SK-N-SH (cell line): ENCODE measurements around the gene ZBTB3. TPM values are rescaled to one million over a fixed set of nuclear protein-coding genes. Genes with fewer than 3 reads are reported as not detected.

Experiments
- CTCF ChIA-PET: fragments of 300-600, 350-600 bp; formaldehyde crosslinking; extraction: SDS; loops from one replicate; lab custom pipeline; 2021; lab: Yijun Ruan, JAX
- POLR2A ChIA-PET: fragments of 350-600 bp; sonication (Branson Sonifier 250); formaldehyde crosslinking; extraction: SDS; loops from one replicate; lab custom pipeline; 2020; ENCODE audit warnings: antibody characterized with exemption, inconsistent platforms; lab: Yijun Ruan, JAX
- DNase-seq: peaks from one replicate; pipeline ENCODE4 v3.0.0; 2012
- H2AFZ ChIP-seq: fragments of 200-600 bp; sonication (generic); 2 replicates; pipeline ENCODE4 v1.8.1; 2016; ENCODE audit warnings: antibody characterized with exemption, mild to moderate bottlenecking, low read depth
- H3F3A ChIP-seq: fragments of 200-600 bp; sonication (generic); replicated peaks from 2 replicates; pipeline ENCODE3; 2016; ENCODE audit warnings: antibody characterized with exemption, mild to moderate bottlenecking; ENCODE audit not compliant: insufficient read depth
- H3K27ac ChIP-seq, 2 experiments: fragments of 200-500 bp in 1 of 2; fragments of 200-600 bp in 1 of 2; sonication (Bioruptor generic) in 1 of 2; sonication (generic), shearing (Covaris generic) in 1 of 2; 2 replicates each; pipeline versions ENCODE4 v1.5.1 to v1.6.1; 2014 to 2016; ENCODE audit warnings: low read depth in 2 of 2, inconsistent platforms in 1 of 2, low read length in 1 of 2, mild to moderate bottlenecking in 1 of 2, mixed read lengths in 1 of 2
- H3K27me3 ChIP-seq: fragments of 200-600 bp; sonication (generic), shearing (Covaris generic); 2 replicates; pipeline ENCODE4 v1.6.1; 2016; ENCODE audit warnings: mixed run types; ENCODE audit not compliant: insufficient read depth
- H3K36me3 ChIP-seq, 2 experiments: fragments of 200-500 bp in 1 of 2; fragments of 200-600 bp in 1 of 2; sonication (Bioruptor generic) in 1 of 2; sonication (generic) in 1 of 2; replicated peaks in 1 of 2; 2 replicates each; pipeline versions ENCODE3 to v1.5.1; 2014 to 2016; ENCODE audit warnings: low read length in 1 of 2, mild to moderate bottlenecking in 1 of 2; ENCODE audit not compliant: insufficient read depth in 2 of 2, control insufficient read depth in 1 of 2
- H3K4me1 ChIP-seq, 2 experiments: fragments of 200-500 bp in 1 of 2; fragments of 200-600 bp in 1 of 2; sonication (Bioruptor generic) in 1 of 2; sonication (generic), shearing (Covaris generic) in 1 of 2; 2 replicates each; pipeline versions ENCODE4 v1.5.1 to v1.6.1; 2014 to 2016; ENCODE audit warnings: low read depth in 1 of 2, low read length in 1 of 2, mixed run types in 1 of 2; ENCODE audit not compliant: insufficient read depth in 2 of 2, control insufficient read depth in 1 of 2
- H3K4me2 ChIP-seq: fragments of 200-600 bp; sonication (generic), shearing (Covaris generic); 2 replicates; pipeline ENCODE4 v1.6.1; 2017; ENCODE audit warnings: mixed run types
- H3K4me3 ChIP-seq, 2 experiments: fragments of 200-500 bp in 1 of 2; fragments of 200-600 bp in 1 of 2; sonication (Bioruptor generic) in 1 of 2; sonication (generic), shearing (Covaris generic) in 1 of 2; 2 replicates each; pipeline versions ENCODE4 v1.5.1 to v1.8.1; 2014 to 2016; ENCODE audit warnings: low read depth in 2 of 2, inconsistent platforms in 1 of 2, low read length in 1 of 2, mild to moderate bottlenecking in 1 of 2, mixed read lengths in 1 of 2, moderate library complexity in 1 of 2
- H3K79me2 ChIP-seq: fragments of 200-600 bp; sonication (generic); 2 replicates; pipeline ENCODE4 v1.8.1; 2017; ENCODE audit warnings: mild to moderate bottlenecking; ENCODE audit not compliant: insufficient read depth
- H3K9ac ChIP-seq: fragments of 200-600 bp; sonication (generic); 2 replicates; pipeline ENCODE4 v1.6.1; 2017; ENCODE audit warnings: mixed run types
- H3K9me2 ChIP-seq: fragments of 200-600 bp; sonication (generic); 2 replicates; pipeline ENCODE4 v1.6.1; 2017; ENCODE audit warnings: mixed run types
- H3K9me3 ChIP-seq: fragments of 200-600 bp; sonication (generic); 2 replicates; pipeline ENCODE4 v1.6.1; 2017; ENCODE audit warnings: mixed run types, mild to moderate bottlenecking, moderate library complexity
- H4K20me1 ChIP-seq: fragments of 200-600 bp; sonication (generic); 2 replicates; pipeline ENCODE4 v1.6.1; 2017; ENCODE audit warnings: mild to moderate bottlenecking, mixed run types; ENCODE audit not compliant: insufficient read depth
- CHD2 ChIP-seq: fragments of 150-350 bp; IDR thresholded peaks from 2 replicates; pipeline ENCODE4 v1.6.1; 2018; ENCODE audit warnings: low read length; ENCODE audit not compliant: partially characterized antibody
- ELF1 ChIP-seq: IDR thresholded peaks from 2 replicates; pipeline ENCODE4 v1.4.0; 2012
- EP300 ChIP-seq, 2 experiments: IDR thresholded peaks; 2 replicates each; pipeline versions ENCODE4 v1.4.0 to v1.6.1; 2012; ENCODE audit warnings: borderline replicate concordance in 1 of 2, low read depth in 1 of 2, low read length in 1 of 2
- FOSL2 ChIP-seq: IDR thresholded peaks from 2 replicates; pipeline ENCODE4 v1.4.0; 2012; ENCODE audit warnings: low read depth, mild to moderate bottlenecking, moderate library complexity, borderline replicate concordance
- FOXJ3 ChIP-seq: sonication (generic); formaldehyde crosslinking; IDR thresholded peaks from 2 replicates; pipeline ENCODE4 v1.5.1; 2020; ENCODE audit warnings: mild to moderate bottlenecking, missing genetic modification reagents
- FOXM1 ChIP-seq: IDR thresholded peaks from 2 replicates; pipeline ENCODE4 v1.4.0; 2012; ENCODE audit warnings: low read depth, mild to moderate bottlenecking
- GABPA ChIP-seq: IDR thresholded peaks from 2 replicates; pipeline ENCODE4 v1.4.0; 2012; ENCODE audit warnings: low read depth, mild to moderate bottlenecking
- GATA2 ChIP-seq: sonication (generic); formaldehyde crosslinking; IDR thresholded peaks from 2 replicates; pipeline ENCODE4 v1.5.0; 2020; ENCODE audit warnings: mild to moderate bottlenecking, missing genetic modification reagents
- MEF2A ChIP-seq: IDR thresholded peaks from 2 replicates; pipeline ENCODE4 v1.4.0; 2012; ENCODE audit warnings: low read depth, borderline replicate concordance
- MXI1 ChIP-seq: IDR thresholded peaks from 2 replicates; pipeline ENCODE4 v1.6.1; 2012; ENCODE audit warnings: mild to moderate bottlenecking, low read depth, low read length, improper control_type of control experiment
- NFIC ChIP-seq: IDR thresholded peaks from 2 replicates; pipeline ENCODE4 v1.4.0; 2012; ENCODE audit warnings: borderline replicate concordance
- NRF1 ChIP-seq: IDR thresholded peaks from 2 replicates; pipeline ENCODE4 v1.6.1; 2012; ENCODE audit warnings: low read depth, mild to moderate bottlenecking, low read length
- POLR2AphosphoS5 ChIP-seq: IDR thresholded peaks from 2 replicates; pipeline ENCODE4 v1.6.1; 2012; ENCODE audit warnings: low read depth, low read length
- RCOR1 ChIP-seq: fragments of 150-350 bp; IDR thresholded peaks from 2 replicates; pipeline ENCODE4 v1.6.1; 2017; ENCODE audit warnings: antibody characterized with exemption, low read length
- RXRA ChIP-seq: IDR thresholded peaks from 2 replicates; pipeline ENCODE4 v1.4.0; 2012; ENCODE audit warnings: low read depth, mild to moderate bottlenecking, borderline replicate concordance
- TEAD4 ChIP-seq: IDR thresholded peaks from 2 replicates; pipeline ENCODE4 v1.4.0; 2012; ENCODE audit warnings: mild to moderate bottlenecking, borderline replicate concordance; ENCODE audit not compliant: insufficient read depth
- YY1 ChIP-seq: IDR thresholded peaks from 2 replicates; pipeline ENCODE4 v1.4.0; 2012; ENCODE audit warnings: low read depth, mild to moderate bottlenecking
- WGBS: methylation state at CpG from one replicate; pipeline ENCODE4 v1.1.6; 2017; ENCODE audit warnings: low lambda C conversion rate; 5-methylcytosine and 5-hydroxymethylcytosine counted together
- polyA plus RNA-seq, 3 experiments: library from polyadenylated mRNA; depleted of rRNA; stranded (reverse); fragments of >200 nt; gene quantifications; 2 replicates each; pipeline ENCODE4 v1.2.3, GENCODE V29; 2012
- TF ChIP-seq, protein P1 (sequence below): fragments of 150-350 bp; IDR thresholded peaks from 2 replicates; pipeline ENCODE4 v1.6.1; 2017; ENCODE audit warnings: antibody characterized with exemption, low read length, low read depth, borderline replicate concordance
- TF ChIP-seq, protein P2 (sequence below): IDR thresholded peaks from 2 replicates; pipeline ENCODE4 v1.4.0; 2012; ENCODE audit warnings: low read depth
- TF ChIP-seq, protein P3 (sequence below): IDR thresholded peaks from 2 replicates; pipeline ENCODE4 v1.4.0; 2012; ENCODE audit warnings: low read depth, borderline replicate concordance
- TF ChIP-seq, protein P4 (sequence below): IDR thresholded peaks from 2 replicates; pipeline ENCODE4 v1.4.0; 2012; ENCODE audit warnings: low read depth, borderline replicate concordance
- TF ChIP-seq, protein P5 (sequence below): fragments of 200-600 bp; sonication (generic); IDR thresholded peaks from 2 replicates; pipeline ENCODE4 v1.6.1; 2017; ENCODE audit warnings: antibody characterized with exemption, mild to moderate bottlenecking, moderate library complexity

Gene ZBTB3
- polyA plus RNA-seq, 1 of the 3 experiments (the other 2 are of a cell fraction): 2.1 TPM

DNA sequence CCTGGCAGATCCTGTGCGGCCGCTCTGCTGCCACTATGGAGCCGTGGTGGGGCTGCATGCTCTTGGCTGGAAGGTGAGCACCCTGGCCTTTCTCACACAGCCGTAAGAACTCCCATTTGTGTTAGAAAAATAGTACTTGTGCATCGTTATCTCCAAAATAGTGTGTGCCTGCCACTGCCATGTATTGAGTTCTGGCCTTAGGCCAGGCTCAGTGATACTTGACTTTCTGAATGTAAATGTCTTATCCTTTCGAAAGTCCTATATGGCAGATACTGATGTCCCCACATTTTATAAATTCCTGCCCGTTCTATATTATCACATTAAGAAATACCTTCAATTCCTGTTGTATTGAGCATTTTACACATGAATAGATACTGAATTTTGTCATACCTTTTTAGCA, 28.8 kb upstream of the ZBTB3 start:
- Histone ChIP-seq H4K20me1 (no peaks in the 10 kb centered on the region), H3K4me2 (no peak overlapping the region), H3K27me3 (no peaks in the 10 kb centered on the region), H3K4me3 (no peak overlapping the region), H3K9ac (no peak overlapping the region), H3K9me3 (no peaks in the 10 kb centered on the region), H3K4me1 (peaks cover 0 to 6% of the 10 kb centered on the region in 2 experiments; a peak in 3 of 4 replicates), H2AFZ (no peak overlapping the region), H3F3A (peaks cover 11% of the 10 kb centered on the region), H3K36me3 (peaks cover 14 to 15% of the 10 kb centered on the region in 2 experiments), H3K79me2 (peaks cover 14% of the 10 kb centered on the region; the same call in 1 of the 2 replicates), H3K27ac (no peak overlapping the region), H3K9me2 (no peaks in the 10 kb centered on the region)
- DNase-seq: no peak
- WGBS: 93% methylated on average over 3 of the region's 7 CpGs
- TF ChIP-seq TEAD4 (no peak), GABPA (no peak), POLR2AphosphoS5 (no peak)
- TF ChIP-seq, protein P1, sequence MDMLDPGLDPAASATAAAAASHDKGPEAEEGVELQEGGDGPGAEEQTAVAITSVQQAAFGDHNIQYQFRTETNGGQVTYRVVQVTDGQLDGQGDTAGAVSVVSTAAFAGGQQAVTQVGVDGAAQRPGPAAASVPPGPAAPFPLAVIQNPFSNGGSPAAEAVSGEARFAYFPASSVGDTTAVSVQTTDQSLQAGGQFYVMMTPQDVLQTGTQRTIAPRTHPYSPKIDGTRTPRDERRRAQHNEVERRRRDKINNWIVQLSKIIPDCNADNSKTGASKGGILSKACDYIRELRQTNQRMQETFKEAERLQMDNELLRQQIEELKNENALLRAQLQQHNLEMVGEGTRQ: no peak
- CTCF ChIA-PET: no interaction called here
- POLR2A ChIA-PET: no interaction called here

DNA sequence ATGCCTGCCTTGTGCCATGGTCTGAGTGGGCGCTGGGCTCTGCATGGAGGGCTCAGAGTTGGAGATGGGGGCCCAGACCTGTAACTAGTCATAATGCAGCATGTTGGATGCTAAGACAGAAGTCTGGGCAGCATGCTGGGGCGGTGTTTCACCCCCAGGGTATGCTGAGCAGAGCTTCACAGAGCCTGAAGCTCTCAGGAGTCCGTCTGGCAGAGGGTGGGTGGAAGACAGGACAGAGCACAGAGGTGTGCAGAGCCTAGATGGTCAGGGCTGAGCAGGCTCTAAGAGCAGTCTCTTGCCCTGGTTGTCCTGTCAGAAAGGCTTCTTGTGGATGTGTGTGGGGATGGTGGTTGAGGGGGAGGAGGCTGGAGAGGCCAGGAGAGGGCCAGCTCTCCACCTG, 24.5 kb upstream of the ZBTB3 start:
- WGBS: 91% methylated on average over 2 of the region's 3 CpGs
- no peaks in the 10 kb centered on the region for H3K27me3 ChIP-seq
- POLR2A ChIA-PET: no interaction called here
- H3F3A ChIP-seq: peaks cover 6% of the 10 kb centered on the region
- TF ChIP-seq, protein P2, sequence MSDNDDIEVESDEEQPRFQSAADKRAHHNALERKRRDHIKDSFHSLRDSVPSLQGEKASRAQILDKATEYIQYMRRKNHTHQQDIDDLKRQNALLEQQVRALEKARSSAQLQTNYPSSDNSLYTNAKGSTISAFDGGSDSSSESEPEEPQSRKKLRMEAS: no peak
- no peak for TF ChIP-seq TEAD4
- no peak for TF ChIP-seq FOXJ3 (CRISPR knock-in tag)
- TF ChIP-seq, protein P3, sequence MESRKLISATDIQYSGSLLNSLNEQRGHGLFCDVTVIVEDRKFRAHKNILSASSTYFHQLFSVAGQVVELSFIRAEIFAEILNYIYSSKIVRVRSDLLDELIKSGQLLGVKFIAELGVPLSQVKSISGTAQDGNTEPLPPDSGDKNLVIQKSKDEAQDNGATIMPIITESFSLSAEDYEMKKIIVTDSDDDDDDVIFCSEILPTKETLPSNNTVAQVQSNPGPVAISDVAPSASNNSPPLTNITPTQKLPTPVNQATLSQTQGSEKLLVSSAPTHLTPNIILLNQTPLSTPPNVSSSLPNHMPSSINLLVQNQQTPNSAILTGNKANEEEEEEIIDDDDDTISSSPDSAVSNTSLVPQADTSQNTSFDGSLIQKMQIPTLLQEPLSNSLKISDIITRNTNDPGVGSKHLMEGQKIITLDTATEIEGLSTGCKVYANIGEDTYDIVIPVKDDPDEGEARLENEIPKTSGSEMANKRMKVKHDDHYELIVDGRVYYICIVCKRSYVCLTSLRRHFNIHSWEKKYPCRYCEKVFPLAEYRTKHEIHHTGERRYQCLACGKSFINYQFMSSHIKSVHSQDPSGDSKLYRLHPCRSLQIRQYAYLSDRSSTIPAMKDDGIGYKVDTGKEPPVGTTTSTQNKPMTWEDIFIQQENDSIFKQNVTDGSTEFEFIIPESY: no peak
- TF ChIP-seq RCOR1: no peak
- no peak for TF ChIP-seq FOXM1
- TF ChIP-seq MXI1: no peak
- no peak for TF ChIP-seq FOSL2
- TF ChIP-seq EP300 (IDR thresholded peaks at IDR 0.05; ENCODE audit: borderline replicate concordance in 1 of 2, low read depth in 1 of 2, low read length in 1 of 2): no peak
- TF ChIP-seq, protein P4, sequence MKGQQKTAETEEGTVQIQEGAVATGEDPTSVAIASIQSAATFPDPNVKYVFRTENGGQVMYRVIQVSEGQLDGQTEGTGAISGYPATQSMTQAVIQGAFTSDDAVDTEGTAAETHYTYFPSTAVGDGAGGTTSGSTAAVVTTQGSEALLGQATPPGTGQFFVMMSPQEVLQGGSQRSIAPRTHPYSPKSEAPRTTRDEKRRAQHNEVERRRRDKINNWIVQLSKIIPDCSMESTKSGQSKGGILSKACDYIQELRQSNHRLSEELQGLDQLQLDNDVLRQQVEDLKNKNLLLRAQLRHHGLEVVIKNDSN: no peak
- TF ChIP-seq ELF1: no peak
- no peak for TF ChIP-seq NRF1
- no peak for TF ChIP-seq NFIC
- no peak for TF ChIP-seq GATA2 (CRISPR knock-in tag)
- no peak for TF ChIP-seq GABPA
- no peak for TF ChIP-seq RXRA
- TF ChIP-seq MEF2A: no peak
- TF ChIP-seq, protein P5, sequence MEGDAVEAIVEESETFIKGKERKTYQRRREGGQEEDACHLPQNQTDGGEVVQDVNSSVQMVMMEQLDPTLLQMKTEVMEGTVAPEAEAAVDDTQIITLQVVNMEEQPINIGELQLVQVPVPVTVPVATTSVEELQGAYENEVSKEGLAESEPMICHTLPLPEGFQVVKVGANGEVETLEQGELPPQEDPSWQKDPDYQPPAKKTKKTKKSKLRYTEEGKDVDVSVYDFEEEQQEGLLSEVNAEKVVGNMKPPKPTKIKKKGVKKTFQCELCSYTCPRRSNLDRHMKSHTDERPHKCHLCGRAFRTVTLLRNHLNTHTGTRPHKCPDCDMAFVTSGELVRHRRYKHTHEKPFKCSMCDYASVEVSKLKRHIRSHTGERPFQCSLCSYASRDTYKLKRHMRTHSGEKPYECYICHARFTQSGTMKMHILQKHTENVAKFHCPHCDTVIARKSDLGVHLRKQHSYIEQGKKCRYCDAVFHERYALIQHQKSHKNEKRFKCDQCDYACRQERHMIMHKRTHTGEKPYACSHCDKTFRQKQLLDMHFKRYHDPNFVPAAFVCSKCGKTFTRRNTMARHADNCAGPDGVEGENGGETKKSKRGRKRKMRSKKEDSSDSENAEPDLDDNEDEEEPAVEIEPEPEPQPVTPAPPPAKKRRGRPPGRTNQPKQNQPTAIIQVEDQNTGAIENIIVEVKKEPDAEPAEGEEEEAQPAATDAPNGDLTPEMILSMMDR: no peak
- no peak for TF ChIP-seq YY1
- TF ChIP-seq CHD2: no peak
- TF ChIP-seq, all 33 proteins: peak for 0
- Histone ChIP-seq H3K36me3 (peaks cover 11 to 13% of the 10 kb centered on the region in 2 experiments), H2AFZ (no peak overlapping the region), H3K27ac (no peak overlapping the region), H3K4me3 (no peak overlapping the region), H3K9ac (no peak overlapping the region), H3K4me2 (no peak overlapping the region), H4K20me1 (no peaks in the 10 kb centered on the region), H3K79me2 (peaks cover 13% of the 10 kb centered on the region), H3K4me1 (no peaks in the 10 kb centered on the region), H3K9me2 (no peaks in the 10 kb centered on the region), H3K9me3 (no peaks in the 10 kb centered on the region)
- DNase-seq: no peak
- CTCF ChIA-PET: interaction anchor here (1.7 to 9.8 kb wide), 2 partner anchors 8 to 9 kb away, joined by 4 to 130 read pairs; partner anchors contain the start of gene TMEM179B
